ENCODE data around the gene UTP11.

The UTP11 gene

GRCh38 chr1:38020396-38020795, 7.9 kb downstream of the UTP11 start:
- no peak overlapping the region for H3K4me3 ChIP-seq (replicated peaks in 1 of 2; ENCODE audit: low read depth in 2 of 2, low read length in 2 of 2)
- no peak for TF ChIP-seq CTCF (IDR thresholded peaks at IDR 0.05; ENCODE audit: low read depth, low read length)
- no peak for DNase-seq (ENCODE audit: low read depth in 2 of 2)

GRCh38 chr1:38021969-38022368, 9.4 kb downstream of the UTP11 start:
- DNase-seq (ENCODE audit: low read depth in 2 of 2), result no peak
- TF ChIP-seq CTCF (IDR thresholded peaks at IDR 0.05; ENCODE audit: low read depth, low read length), result no peak

GRCh38 chr1:38022810-38023209, 10.3 kb downstream of the UTP11 start:
- no peak for TF ChIP-seq CTCF (IDR thresholded peaks at IDR 0.05; ENCODE audit: low read depth, low read length)
- H3K4me3 ChIP-seq (replicated peaks in 1 of 2; ENCODE audit: low read depth in 2 of 2, low read length in 2 of 2), result no peak overlapping the region
- DNase-seq (ENCODE audit: low read depth in 2 of 2), result no peak

More at GRCh38 chr1:38021969-38022368, 9.4 kb downstream of the UTP11 start:
- H3K4me3 ChIP-seq (replicated peaks in 1 of 2; ENCODE audit: low read depth in 2 of 2, low read length in 2 of 2), result no peak overlapping the region

GRCh38 chr1:38025233-38025632, 12.7 kb downstream of the UTP11 start:
- H3K4me3 ChIP-seq (replicated peaks in 1 of 2; ENCODE audit: low read depth in 2 of 2, low read length in 2 of 2), result no peak overlapping the region
- DNase-seq (ENCODE audit: low read depth in 2 of 2), result no peak
- no peak for TF ChIP-seq CTCF (IDR thresholded peaks at IDR 0.05; ENCODE audit: low read depth, low read length)

- DNase-seq (ENCODE audit: low read depth in 2 of 2), result no peak
- no peak overlapping the region for H3K4me3 ChIP-seq (replicated peaks in 1 of 2; ENCODE audit: low read depth in 2 of 2, low read length in 2 of 2)
- no peak for TF ChIP-seq CTCF (IDR thresholded peaks at IDR 0.05; ENCODE audit: low read depth, low read length)
Observed at GRCh38 chr1:38025664-38026063, 13.1 kb downstream of the UTP11 start.

GRCh38 chr1:38026592-38027200, 14.2 kb downstream of the UTP11 start:
- peak; percentile 66 to 70 for DNase-seq (ENCODE audit: low read depth in 2 of 2)
- H3K4me3 ChIP-seq (replicated peaks in 1 of 2; ENCODE audit: low read depth in 2 of 2, low read length in 2 of 2), result no peak overlapping the region

More at GRCh38 chr1:38026592-38027200, 14.2 kb downstream of the UTP11 start:
- TF ChIP-seq CTCF (IDR thresholded peaks at IDR 0.05; ENCODE audit: low read depth, low read length), result peak; percentile 75
